ENCODE measurements around the gene CEP85L. TPM values are rescaled to one million over a fixed set of nuclear protein-coding genes. Genes with fewer than 3 reads are reported as not detected.

Gene CEP85L
- total RNA-seq, 6 experiments from 2014 or later = 6.6 to 8.8 (median 7.6) TPM

DNA sequence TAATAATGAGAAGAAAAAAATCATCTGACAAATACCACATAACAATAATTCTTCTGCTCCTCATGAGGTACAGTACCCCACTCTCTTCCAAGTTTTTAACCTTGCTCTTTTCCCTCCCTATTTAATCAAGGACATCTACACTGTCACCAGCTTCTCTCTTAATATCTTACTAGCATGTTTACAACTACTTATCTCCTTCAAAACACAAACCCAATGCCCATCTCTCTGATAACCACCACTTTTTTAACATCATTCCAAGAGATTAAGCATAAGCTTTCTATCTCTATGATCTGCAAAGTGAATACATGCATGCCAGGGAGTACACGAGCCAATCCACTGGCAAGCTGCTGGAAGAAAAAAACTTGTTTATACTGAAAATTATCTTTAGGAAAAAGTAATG is 10.3 kb downstream of the CEP85L start:
- Mint-ChIP-seq H3K4me1 (ENCODE audit: low read depth) (peaks cover 23% of the 10 kb centered on the region), H3K4me3 (no peak overlapping the region), H3K36me3 (ENCODE audit: low read depth) (peaks cover 5% of the 10 kb centered on the region; the same call in 1 of the 2 replicates), H3K27me3 (ENCODE audit: insufficient read depth) (no peaks in the 10 kb centered on the region; the same call in 1 of the 2 replicates), H3K9me3 (no peaks in the 10 kb centered on the region), H3K27ac (peak overlapping the region; percentile 1; the same call in 1 of the 2 replicates)
- DNase-seq = no peak
- TF ChIP-seq, protein P1, sequence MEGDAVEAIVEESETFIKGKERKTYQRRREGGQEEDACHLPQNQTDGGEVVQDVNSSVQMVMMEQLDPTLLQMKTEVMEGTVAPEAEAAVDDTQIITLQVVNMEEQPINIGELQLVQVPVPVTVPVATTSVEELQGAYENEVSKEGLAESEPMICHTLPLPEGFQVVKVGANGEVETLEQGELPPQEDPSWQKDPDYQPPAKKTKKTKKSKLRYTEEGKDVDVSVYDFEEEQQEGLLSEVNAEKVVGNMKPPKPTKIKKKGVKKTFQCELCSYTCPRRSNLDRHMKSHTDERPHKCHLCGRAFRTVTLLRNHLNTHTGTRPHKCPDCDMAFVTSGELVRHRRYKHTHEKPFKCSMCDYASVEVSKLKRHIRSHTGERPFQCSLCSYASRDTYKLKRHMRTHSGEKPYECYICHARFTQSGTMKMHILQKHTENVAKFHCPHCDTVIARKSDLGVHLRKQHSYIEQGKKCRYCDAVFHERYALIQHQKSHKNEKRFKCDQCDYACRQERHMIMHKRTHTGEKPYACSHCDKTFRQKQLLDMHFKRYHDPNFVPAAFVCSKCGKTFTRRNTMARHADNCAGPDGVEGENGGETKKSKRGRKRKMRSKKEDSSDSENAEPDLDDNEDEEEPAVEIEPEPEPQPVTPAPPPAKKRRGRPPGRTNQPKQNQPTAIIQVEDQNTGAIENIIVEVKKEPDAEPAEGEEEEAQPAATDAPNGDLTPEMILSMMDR (IDR thresholded peaks at IDR 0.05) = no peak

DNA sequence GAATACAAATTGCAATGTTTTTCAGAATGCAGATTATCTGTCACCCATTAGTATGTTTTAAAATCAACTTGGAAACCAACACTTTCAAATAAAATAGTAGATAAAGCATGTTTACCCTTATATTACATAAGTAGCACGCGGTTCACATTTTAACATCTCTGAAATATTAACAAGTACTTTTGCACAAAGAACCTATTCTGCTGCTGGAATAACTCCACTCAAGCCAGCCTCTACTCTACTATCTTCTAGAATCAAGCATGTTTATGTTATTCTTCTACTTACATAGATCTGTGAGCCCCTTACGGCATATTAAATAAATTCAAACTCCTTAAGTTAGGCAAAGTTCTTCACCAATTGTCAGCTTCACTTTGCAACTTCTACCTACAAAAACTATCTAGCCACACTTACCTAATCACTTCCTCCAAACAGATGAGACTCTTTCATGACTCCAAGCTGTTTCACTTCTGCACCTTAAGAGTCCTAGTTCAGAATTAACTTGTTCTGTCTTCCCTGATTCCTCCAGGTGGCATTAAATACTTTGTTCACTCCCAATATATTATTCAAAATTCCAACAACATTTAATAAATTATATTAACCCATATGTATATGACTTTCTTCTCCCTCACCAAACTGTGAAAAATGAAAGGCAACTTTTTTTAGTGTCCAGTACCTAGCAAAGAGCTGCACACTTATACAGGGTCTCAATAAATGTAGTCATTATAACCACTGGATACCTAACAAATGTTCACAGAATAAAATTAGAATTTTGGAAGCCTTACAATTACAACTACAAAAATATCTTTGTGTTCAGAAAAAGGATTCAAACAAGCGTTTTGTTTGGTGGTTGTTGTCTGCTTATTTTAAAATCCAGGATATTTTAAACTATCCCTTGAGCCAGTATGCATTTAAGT is 12.1 kb downstream of the CEP85L start:
- H3K4me1 Mint-ChIP-seq (ENCODE audit: low read depth) = peaks cover 11% of the 10 kb centered on the region
- H3K4me3 Mint-ChIP-seq = no peak overlapping the region
- H3K9me3 Mint-ChIP-seq = no peaks in the 10 kb centered on the region
- TF ChIP-seq, protein P1 (IDR thresholded peaks at IDR 0.05) = no peak
- DNase-seq = no peak
- H3K27me3 Mint-ChIP-seq (ENCODE audit: insufficient read depth) = no peaks in the 10 kb centered on the region
- H3K36me3 Mint-ChIP-seq (ENCODE audit: low read depth) = peaks cover 5% of the 10 kb centered on the region; the same call in 1 of the 2 replicates
- no peak overlapping the region for H3K27ac Mint-ChIP-seq

DNA sequence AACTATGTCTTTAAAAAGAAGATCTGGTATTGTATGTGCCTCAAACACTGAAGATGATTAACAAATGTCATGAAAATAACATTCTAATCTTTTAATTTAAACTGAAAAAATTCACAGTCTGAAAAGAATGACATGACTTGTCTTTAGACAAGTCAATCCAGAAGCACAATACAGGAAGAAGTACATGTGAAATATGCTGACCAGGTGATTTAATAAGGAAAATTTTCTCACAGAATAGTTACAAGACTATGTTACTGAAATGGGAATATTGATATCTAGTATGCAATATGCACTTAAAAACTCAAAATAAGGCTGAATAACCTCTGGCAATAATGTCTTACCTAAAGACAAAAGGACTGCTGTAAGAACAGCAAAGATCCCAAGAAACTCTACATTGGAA is 13.1 kb downstream of the CEP85L start:
- H3K36me3 Mint-ChIP-seq (ENCODE audit: low read depth) = peaks cover 5% of the 10 kb centered on the region; the same call in 1 of the 2 replicates
- peaks cover 7% of the 10 kb centered on the region for H3K4me1 Mint-ChIP-seq (ENCODE audit: low read depth)
- no peaks in the 10 kb centered on the region for H3K9me3 Mint-ChIP-seq
- no peak for DNase-seq
- TF ChIP-seq, protein P1 (IDR thresholded peaks at IDR 0.05) = no peak
- no peak overlapping the region for H3K4me3 Mint-ChIP-seq
- no peak overlapping the region for H3K27ac Mint-ChIP-seq
- no peaks in the 10 kb centered on the region for H3K27me3 Mint-ChIP-seq (ENCODE audit: insufficient read depth)

DNA sequence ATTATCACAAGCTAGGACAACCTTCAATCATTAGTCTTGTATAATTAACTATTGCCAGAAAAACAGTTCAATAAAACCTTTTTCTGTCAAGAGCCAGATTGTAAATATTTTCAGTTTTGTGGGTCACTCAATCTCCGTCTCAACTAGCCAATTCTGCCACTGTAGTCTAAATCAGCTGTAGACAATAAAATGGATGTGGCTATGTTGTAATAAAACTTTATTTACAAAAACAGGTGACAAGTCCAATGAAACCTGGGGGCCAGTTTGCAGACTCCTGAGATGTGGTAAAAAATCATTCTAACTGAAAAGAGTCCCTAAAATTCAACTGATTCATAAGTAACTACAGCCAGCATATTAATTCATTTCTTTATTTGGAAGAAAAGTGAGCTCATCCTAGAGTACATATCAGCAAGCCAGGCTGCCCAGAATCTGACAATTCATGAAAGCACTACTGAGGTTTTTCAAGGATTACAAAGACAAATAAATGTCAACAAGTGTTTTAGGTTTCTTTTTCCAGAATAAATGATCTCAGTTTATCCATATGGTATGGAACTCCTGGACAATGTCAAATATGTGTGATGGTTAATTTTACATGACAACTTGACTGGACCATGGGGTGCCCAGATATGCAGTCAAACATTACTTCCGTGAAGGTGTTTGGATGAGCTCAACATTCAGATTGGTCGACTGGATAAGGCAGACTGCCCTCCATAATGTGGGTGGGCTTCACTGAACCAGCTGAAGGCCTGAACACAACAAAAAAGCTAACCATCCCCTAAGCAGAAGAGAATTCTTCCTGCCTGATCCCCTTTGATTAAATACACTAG is 15.3 kb downstream of the CEP85L start:
- TF ChIP-seq, protein P1 (IDR thresholded peaks at IDR 0.05) = no peak
- no peak overlapping the region for H3K27ac Mint-ChIP-seq
- DNase-seq = no peak
- H3K36me3 Mint-ChIP-seq (ENCODE audit: low read depth) = peaks cover 5% of the 10 kb centered on the region
- H3K4me1 Mint-ChIP-seq (ENCODE audit: low read depth) = peaks cover 4% of the 10 kb centered on the region
- H3K27me3 Mint-ChIP-seq (ENCODE audit: insufficient read depth) = no peaks in the 10 kb centered on the region
- no peak overlapping the region for H3K4me3 Mint-ChIP-seq
- H3K9me3 Mint-ChIP-seq = no peaks in the 10 kb centered on the region

DNA sequence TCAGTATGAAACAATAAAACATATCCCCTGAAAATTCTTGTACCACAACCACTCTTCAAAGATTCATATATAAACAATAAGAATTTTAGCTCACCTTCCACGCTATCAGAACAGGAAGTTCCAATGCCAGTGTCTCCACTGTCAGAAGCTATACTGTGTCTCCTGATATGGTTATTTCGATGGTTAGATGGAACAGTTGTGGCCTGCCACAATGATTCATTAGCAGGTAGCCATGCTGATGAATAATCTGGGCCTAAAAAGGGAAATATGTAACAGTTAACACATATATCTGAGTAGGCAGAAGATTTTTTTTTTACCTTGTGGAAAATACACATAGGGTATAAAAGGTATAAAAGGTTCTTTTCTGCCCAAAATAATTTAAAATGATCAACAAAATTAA is 19.0 kb downstream of the CEP85L start:
- Mint-ChIP-seq H3K9me3 (no peaks in the 10 kb centered on the region), H3K4me1 (ENCODE audit: low read depth) (peaks cover 2% of the 10 kb centered on the region; the same call in 1 of the 2 replicates), H3K36me3 (ENCODE audit: low read depth) (peaks cover 5% of the 10 kb centered on the region), H3K27ac (no peak overlapping the region), H3K27me3 (ENCODE audit: insufficient read depth) (no peaks in the 10 kb centered on the region; the same call in 1 of the 2 replicates), H3K4me3 (no peak overlapping the region)
- TF ChIP-seq, protein P1 (IDR thresholded peaks at IDR 0.05) = no peak
- DNase-seq = no peak
